GM18868 (cell line): ENCODE results near the gene BRAF.
"Not testable (repeated sequence)": the region's sequence is repeated elsewhere in the genome, so short reads cannot be mapped to it uniquely, and the experiment has no call there.

Source experiments
- ATAC-seq: cut with Tn5 transposase; IDR thresholded peaks from one replicate; pipeline ENCODE4 v1.9.1; 2021; ENCODE audit warnings: mild to moderate bottlenecking, moderate library complexity; ENCODE audit not compliant: unreplicated experiment

BRAF gene

GRCh38 chr7:140920745-140921144, 4.0 kb downstream of the BRAF start:
- no peak for ATAC-seq

GRCh38 chr7:140918236-140918635, 6.5 kb downstream of the BRAF start:
- no peak for ATAC-seq

GRCh38 chr7:140917258-140917657, 7.5 kb downstream of the BRAF start:
- no peak for ATAC-seq

GRCh38 chr7:140915935-140916555, 8.7 kb downstream of the BRAF start:
- ATAC-seq = no peak

GRCh38 chr7:140914083-140914482, 10.6 kb downstream of the BRAF start:
- no peak for ATAC-seq

GRCh38 chr7:140913596-140913928, 11.2 kb downstream of the BRAF start:
- not testable (repeated sequence) for ATAC-seq

- ATAC-seq = no peak
Observed at GRCh38 chr7:140911746-140912145, 13.0 kb downstream of the BRAF start.

GRCh38 chr7:140909476-140910161, 15.1 kb downstream of the BRAF start:
- ATAC-seq = no peak

GRCh38 chr7:140908361-140908760, 16.4 kb downstream of the BRAF start:
- ATAC-seq = no peak

- no peak for ATAC-seq
Observed at GRCh38 chr7:140903741-140904480, 20.8 kb downstream of the BRAF start.

GRCh38 chr7:140902303-140902953, 22.3 kb downstream of the BRAF start:
- peak; percentile 60 for ATAC-seq

GRCh38 chr7:140901941-140902302, 22.8 kb downstream of the BRAF start:
- ATAC-seq = no peak

- ATAC-seq = no peak
Observed at GRCh38 chr7:140899883-140900282, 24.8 kb downstream of the BRAF start.

- no peak for ATAC-seq
Observed at GRCh38 chr7:140898786-140899536, 25.8 kb downstream of the BRAF start.

GRCh38 chr7:140896996-140897395, 27.7 kb downstream of the BRAF start:
- no peak for ATAC-seq

- no peak for ATAC-seq
Observed at GRCh38 chr7:140889645-140890044, 35.1 kb downstream of the BRAF start.

- ATAC-seq = no peak
Observed at GRCh38 chr7:140889150-140889549, 35.6 kb downstream of the BRAF start.

GRCh38 chr7:140888087-140888486, 36.6 kb downstream of the BRAF start:
- ATAC-seq = no peak

GRCh38 chr7:140885735-140886334, 38.9 kb downstream of the BRAF start:
- ATAC-seq = no peak

- ATAC-seq = no peak
Observed at GRCh38 chr7:140883378-140883777, 41.4 kb downstream of the BRAF start.

- not testable (repeated sequence) for ATAC-seq
Observed at GRCh38 chr7:140882834-140883233, 41.9 kb downstream of the BRAF start.
